ENCODE measurements around the gene PRSS2.
"Not testable (repeated sequence)": the region's sequence is repeated elsewhere in the genome, so short reads cannot be mapped to it uniquely, and the experiment has no call there.

The PRSS2 gene
- total RNA-seq, result 0 to 0.26 reads per million in 2 donors

DNA sequence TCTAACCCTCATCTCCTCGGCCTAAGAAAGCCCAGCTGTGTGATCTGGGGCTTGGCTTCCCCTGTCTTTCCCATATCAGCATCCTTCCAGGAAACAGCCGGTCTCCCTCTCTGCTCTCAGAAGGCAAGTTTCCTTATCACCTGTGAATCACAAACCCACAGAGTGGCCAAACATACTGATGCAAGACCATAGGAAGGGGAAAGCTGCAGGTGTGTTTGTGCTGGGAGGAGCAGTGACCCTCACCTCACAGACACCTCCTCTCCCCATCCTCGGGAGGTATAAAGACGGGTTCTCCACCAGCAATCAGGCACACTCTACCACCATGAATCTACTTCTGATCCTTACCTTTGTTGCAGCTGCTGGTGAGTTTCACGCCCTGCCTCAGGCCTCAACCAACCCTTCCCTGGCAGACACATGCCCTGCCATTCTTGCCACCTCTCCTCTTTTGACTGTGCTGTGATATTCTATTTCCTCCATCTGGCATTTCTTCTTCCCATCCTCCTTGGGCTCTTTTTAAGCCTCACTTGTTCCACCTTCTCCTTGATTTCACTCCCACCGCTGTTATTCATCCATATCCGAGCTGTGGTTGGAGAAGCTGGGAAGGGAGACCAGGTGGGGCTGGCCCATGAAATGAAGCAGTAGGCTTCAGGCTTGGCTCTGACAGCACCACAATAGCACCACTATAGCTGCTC is at the start of gene PRSS2:
TSS of gene PRSS2 (plus strand) at position 310 of the 692 bp plus-strand sequence. CDS start at position 323, 13 bp downstream.
- no peak for DNase-seq

- no peak for DNase-seq
These were observed 49.8 kb upstream of the PRSS2 start for GRCh38 chr7:142720986-142721385.

- DNase-seq, result no peak
These were observed 48.4 kb upstream of the PRSS2 start for GRCh38 chr7:142722248-142722794.

- DNase-seq, result no peak
These were observed 37.5 kb upstream of the PRSS2 start for GRCh38 chr7:142733271-142733670.

- DNase-seq, result no peak
These were observed 30.8 kb upstream of the PRSS2 start for GRCh38 chr7:142739923-142740492.

DNA sequence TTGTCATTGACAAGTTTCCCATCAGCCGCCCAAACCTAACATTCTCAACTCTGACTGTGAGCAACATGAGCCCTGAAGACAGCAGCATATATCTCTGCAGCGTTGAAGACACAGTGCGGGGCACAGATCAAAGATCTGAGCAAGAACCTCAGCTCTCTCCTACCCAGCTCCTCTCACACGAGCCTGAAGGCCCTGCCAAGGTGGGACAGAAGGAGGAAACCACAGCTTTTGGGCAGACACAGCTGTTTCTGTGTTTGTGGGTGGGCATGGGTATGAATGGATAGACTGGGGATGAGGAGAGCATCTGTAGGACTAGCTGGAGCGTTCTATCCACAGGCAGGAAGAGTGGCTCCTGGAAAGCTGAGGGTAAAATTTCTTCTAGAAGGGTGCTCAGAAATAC is 30.0 kb upstream of the PRSS2 start:
- DNase-seq, result no peak

DNA sequence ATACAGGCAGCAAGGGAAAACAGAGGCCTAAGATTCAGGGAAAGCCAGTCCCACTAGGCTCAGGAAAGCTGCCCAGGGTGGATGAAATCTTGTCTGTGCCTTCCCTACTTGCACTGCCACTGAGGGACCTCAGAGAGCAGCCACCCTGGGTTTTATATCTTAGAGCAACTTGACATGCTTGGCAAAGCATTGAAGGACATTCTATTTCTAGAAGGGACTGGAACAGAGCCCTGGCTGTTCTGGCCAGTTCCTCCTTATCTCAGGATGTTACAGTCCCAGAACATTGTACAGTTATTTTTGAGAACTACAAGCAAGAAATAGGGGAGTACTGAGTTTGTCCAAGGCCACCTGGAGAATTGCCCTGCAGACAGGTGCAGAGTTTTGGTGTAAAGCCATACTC is 28.8 kb upstream of the PRSS2 start:
- DNase-seq, result not testable (repeated sequence)

- no peak for DNase-seq
These were observed 25.6 kb upstream of the PRSS2 start for GRCh38 chr7:142745091-142745635.

DNA sequence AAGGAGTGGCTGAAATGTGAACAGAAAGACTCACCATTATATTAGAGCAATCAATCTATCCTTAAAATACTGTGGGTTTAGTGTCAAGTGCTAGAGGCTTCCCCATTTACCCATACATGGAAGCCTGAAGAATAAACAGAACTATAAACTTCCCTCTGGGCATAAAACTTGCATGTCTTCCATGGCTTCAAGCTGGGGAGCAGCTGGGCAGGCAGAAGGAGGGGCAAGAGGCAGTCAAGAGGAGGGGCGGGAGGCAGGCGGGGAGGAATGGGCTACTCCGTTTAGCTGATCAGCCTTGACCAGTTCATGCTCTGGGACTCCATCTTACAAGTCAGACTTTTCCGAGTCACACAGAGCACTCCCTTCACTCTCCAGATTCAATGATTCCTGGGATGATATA is 25.0 kb upstream of the PRSS2 start:
- no peak for DNase-seq

GRCh38 chr7:142746264-142746663 is 24.5 kb upstream of the PRSS2 start:
- DNase-seq, result no peak

GRCh38 chr7:142748410-142748809 is 22.4 kb upstream of the PRSS2 start:
- not testable (repeated sequence) for DNase-seq

GRCh38 chr7:142749218-142749993 is 21.4 kb upstream of the PRSS2 start, which contains the start of gene PRSS1:
PRSS1 (plus strand) TSS chr7:142749472; CDS start chr7:142749485, 13 bp downstream.
- no peak for DNase-seq

GRCh38 chr7:142750321-142750938 is 20.3 kb upstream of the PRSS2 start:
- no peak for DNase-seq

GRCh38 chr7:142751526-142752175 is 19.1 kb upstream of the PRSS2 start:
- not testable (repeated sequence) for DNase-seq

DNA sequence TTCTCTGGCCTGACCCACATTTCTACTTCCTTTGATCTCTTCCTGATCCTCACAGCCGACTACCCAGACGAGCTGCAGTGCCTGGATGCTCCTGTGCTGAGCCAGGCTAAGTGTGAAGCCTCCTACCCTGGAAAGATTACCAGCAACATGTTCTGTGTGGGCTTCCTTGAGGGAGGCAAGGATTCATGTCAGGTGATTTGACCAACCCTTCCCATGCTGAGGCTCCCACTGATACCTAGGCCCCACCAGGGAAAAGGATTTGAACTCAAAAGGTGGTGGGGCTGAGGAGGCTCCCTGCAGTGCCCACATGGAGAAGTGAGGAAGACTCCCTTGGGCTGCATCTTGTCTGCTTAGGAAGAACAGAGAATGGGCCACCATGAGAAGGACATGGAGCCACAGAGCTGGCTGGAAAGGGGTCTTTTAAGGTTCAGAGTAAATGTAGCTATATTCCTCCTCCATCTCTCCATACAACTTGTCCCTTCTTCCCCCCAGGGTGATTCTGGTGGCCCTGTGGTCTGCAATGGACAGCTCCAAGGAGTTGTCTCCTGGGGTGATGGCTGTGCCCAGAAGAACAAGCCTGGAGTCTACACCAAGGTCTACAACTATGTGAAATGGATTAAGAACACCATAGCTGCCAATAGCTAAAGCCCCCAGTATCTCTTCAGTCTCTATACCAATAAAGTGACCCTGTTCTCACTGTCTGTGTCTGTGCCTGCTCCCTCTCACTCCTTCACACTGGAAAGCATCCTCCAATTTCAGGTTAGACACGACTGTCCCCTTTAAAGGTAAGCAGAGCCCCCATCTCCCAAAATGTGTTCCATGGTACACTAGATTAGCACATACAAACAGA is 18.2 kb upstream of the PRSS2 start:
- DNase-seq, result no peak

DNA sequence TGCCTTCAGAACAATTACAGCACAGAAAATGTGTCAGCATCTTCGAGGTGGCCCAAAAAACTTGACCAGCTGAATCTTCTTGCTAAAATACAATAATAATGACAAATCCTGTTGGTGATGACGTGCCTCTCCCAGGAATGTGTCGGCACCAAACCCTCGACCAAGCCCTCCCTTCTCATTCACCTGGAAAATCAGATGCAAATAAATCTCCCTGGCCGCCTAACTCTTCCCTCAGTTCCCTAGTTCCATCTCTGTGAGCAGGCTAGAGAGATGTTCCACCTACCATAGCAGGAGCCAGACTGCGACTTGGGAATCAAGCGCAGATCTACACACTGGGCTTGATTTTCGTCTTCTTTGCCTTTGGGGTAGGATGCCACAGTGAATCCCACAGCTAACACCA is 17.4 kb upstream of the PRSS2 start:
- no peak for DNase-seq

DNA sequence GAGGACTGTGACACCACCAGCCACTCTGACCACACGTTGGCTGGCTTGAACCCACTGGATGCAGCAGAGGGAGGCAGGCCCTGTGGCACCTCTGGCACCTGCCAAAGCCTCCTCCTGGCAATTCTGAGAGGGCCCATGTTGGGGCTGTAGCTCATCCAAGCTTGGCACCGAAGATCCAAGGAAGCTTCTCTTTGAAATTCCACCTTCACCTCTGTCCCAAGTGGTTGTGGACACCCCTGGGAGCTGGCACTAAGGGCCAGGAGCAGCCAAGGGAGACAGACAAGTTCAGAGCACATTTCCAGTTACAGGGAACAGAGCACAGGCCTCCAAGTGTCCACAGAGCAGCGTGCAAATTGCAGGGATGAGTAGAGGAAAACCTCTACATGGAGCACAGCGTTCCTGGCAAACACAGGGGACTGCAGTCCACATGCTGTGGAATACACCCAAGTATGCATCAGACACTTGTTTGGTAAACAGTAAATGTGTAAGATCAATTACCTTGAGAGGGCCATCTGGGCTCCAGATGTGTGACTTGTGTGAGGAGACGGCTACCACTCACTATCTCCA is 16.8 kb upstream of the PRSS2 start:
- DNase-seq, result not testable (repeated sequence)

GRCh38 chr7:142754681-142755575 is 15.8 kb upstream of the PRSS2 start:
- no peak for DNase-seq

DNA sequence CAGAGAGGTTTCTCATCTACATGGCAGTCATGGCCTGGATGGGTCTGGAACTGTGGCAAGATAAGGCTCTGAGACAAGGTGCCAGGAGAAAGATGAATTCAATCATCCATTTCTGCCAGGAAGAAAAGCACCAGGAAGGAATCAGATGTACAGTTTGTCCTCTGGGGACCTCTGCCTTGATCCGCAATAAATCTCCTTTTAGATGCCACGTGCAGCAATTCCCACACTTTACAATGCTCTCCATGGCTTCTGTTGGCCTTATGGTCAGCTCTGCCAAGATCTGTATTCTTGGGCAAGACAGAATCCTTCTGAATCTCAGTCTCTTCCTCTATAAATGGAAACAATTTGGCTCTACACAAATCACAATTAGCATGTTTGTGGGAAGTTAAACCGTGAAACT is 12.5 kb upstream of the PRSS2 start:
- not testable (repeated sequence) for DNase-seq

- no peak for DNase-seq
These were observed 11.3 kb upstream of the PRSS2 start for GRCh38 chr7:142759433-142759832.
